Measurements from ENCODE around the gene VWA3B.
"Not testable (repeated sequence)": the region's sequence is repeated elsewhere in the genome, so short reads cannot be mapped to it uniquely, and the experiment has no call there.

GRCh38 chr2:98138978-98139377 is 52.0 kb downstream of the VWA3B start:
- not testable (repeated sequence) for TF ChIP-seq POLR2A, CTCF (IDR thresholded peaks at IDR 0.05)
